H1 (cell line): ENCODE data around the gene PTCH1. TPM values are rescaled to one million over a fixed set of nuclear protein-coding genes. Genes with fewer than 3 reads are reported as not detected.

Experiments
- CTCF ChIA-PET: fragments of 300-600 bp; sonication (Branson Sonifier 250); formaldehyde crosslinking; loops from one replicate; lab custom pipeline; 2021; ENCODE audit not compliant: partially characterized antibody; lab: Charles Lee
- POLR2A ChIA-PET: fragments of 300-600 bp; sonication (Branson Sonifier 250); formaldehyde crosslinking; loops from one replicate; lab custom pipeline; 2021; ENCODE audit warnings: inconsistent platforms; ENCODE audit not compliant: partially characterized antibody; lab: Charles Lee
- DNase-seq, 2 experiments: peaks; one replicate each; pipeline versions ENCODE4 v3.0.0 to v3.0.0-alpha.2; 2010 to 2022; ENCODE audit warnings: low spot score in 2 of 2, low read depth in 1 of 2, mixed read lengths in 1 of 2
- FAIRE-seq: peaks from 2 replicates; lab custom pipeline; 2011; peaks lifted over from hg19 to GRCh38; lab: Jason Lieb, UNC
- H2AFZ ChIP-seq: 2 replicates; pipeline ENCODE4 v1.8.1; 2012; ENCODE audit warnings: low read length, inconsistent platforms
- H2AK5ac ChIP-seq: 2 replicates; pipeline ENCODE4 v1.6.1; 2013; ENCODE audit warnings: low read depth, low read length
- H2BK120ac ChIP-seq: replicated peaks from 2 replicates; pipeline ENCODE3; 2013; ENCODE audit warnings: low read depth, low read length, inconsistent platforms
- H2BK12ac ChIP-seq: 2 replicates; pipeline ENCODE4 v1.6.1; 2013; ENCODE audit warnings: low read depth, low read length
- H2BK15ac ChIP-seq: 2 replicates; pipeline ENCODE4 v1.6.1; 2013; ENCODE audit warnings: low read length
- H2BK20ac ChIP-seq: 2 replicates; pipeline ENCODE4 v1.6.1; 2013; ENCODE audit warnings: low read length
- H2BK5ac ChIP-seq: 2 replicates; pipeline ENCODE4 v1.6.1; 2013; ENCODE audit warnings: low read depth, low read length
- H3K14ac ChIP-seq: 2 replicates; pipeline ENCODE4 v1.6.1; 2013; ENCODE audit warnings: inconsistent platforms; ENCODE audit not compliant: insufficient read length
- H3K18ac ChIP-seq: 2 replicates; pipeline ENCODE4 v1.6.1; 2013; ENCODE audit warnings: low read length; ENCODE audit errors: extremely low read depth
- H3K23ac ChIP-seq: 2 replicates; pipeline ENCODE4 v1.6.1; 2013; ENCODE audit warnings: inconsistent platforms; ENCODE audit not compliant: insufficient read length
- H3K23me2 ChIP-seq: 2 replicates; pipeline ENCODE4 v1.6.1; 2013; ENCODE audit warnings: low read depth, low read length
- H3K27ac ChIP-seq: 2 replicates; pipeline ENCODE4 v1.6.1; 2011; ENCODE audit warnings: low read depth, low read length, inconsistent platforms
- H3K27me3 ChIP-seq, 4 experiments: replicated peaks in 1 of 4; 1 replicate in 1 of 4; 2 replicates in 3 of 4; pipeline versions ENCODE4 v1.6.1 to v1.8.1; 2011 to 2013; ENCODE audit warnings: low read length in 3 of 4, mild to moderate bottlenecking in 3 of 4, inconsistent platforms in 2 of 4, mixed read lengths in 2 of 4, moderate library complexity in 1 of 4; ENCODE audit not compliant: control insufficient read depth in 3 of 4, insufficient read depth in 3 of 4; ENCODE audit errors: extremely low read depth in 1 of 4
- H3K36me3 ChIP-seq, 4 experiments: 2 replicates each; pipeline versions ENCODE4 v1.6.1 to v1.8.1; 2011 to 2013; ENCODE audit warnings: mild to moderate bottlenecking in 4 of 4, low read length in 3 of 4, moderate library complexity in 2 of 4, control low read depth in 1 of 4, inconsistent platforms in 1 of 4; ENCODE audit not compliant: insufficient read depth in 4 of 4, control insufficient read depth in 2 of 4
- H3K4ac ChIP-seq: replicated peaks from 2 replicates; pipeline ENCODE3; 2013; ENCODE audit warnings: low read length, low read depth, mixed read lengths, inconsistent platforms; ENCODE audit not compliant: insufficient read length
- H3K4me1 ChIP-seq, 4 experiments: replicated peaks in 1 of 4; 1 replicate in 1 of 4; 2 replicates in 3 of 4; pipeline versions ENCODE4 v1.6.1 to v1.8.1; 2011 to 2013; ENCODE audit warnings: low read length in 3 of 4, inconsistent platforms in 2 of 4, mixed read lengths in 1 of 4; ENCODE audit not compliant: insufficient read depth in 4 of 4, control insufficient read depth in 3 of 4
- H3K4me2 ChIP-seq, 2 experiments: 2 replicates each; pipeline versions ENCODE4 v1.6.1 to v1.8.1; 2011 to 2013; ENCODE audit warnings: low read depth in 2 of 2, low read length in 2 of 2, control low read depth in 1 of 2, inconsistent platforms in 1 of 2, mild to moderate bottlenecking in 1 of 2; ENCODE audit not compliant: insufficient read depth in 1 of 2
- H3K4me3 ChIP-seq, 4 experiments: fragments of 200-600, 300-600 bp in 1 of 4; sonication (generic), shearing (Covaris generic), sonication (Bioruptor Twin) in 1 of 4; 2 replicates each; pipeline versions ENCODE4 v1.5.1 to v1.8.1; 2011 to 2016; ENCODE audit warnings: low read length in 4 of 4, low read depth in 3 of 4, control low read depth in 2 of 4, inconsistent platforms in 2 of 4, mild to moderate bottlenecking in 2 of 4, mixed read lengths in 1 of 4, moderate library complexity in 1 of 4; ENCODE audit not compliant: insufficient read depth in 2 of 4; ENCODE audit errors: extremely low read depth in 1 of 4
- H3K56ac ChIP-seq: replicated peaks from 2 replicates; pipeline ENCODE3; 2013; ENCODE audit warnings: low read depth, mild to moderate bottlenecking, mixed read lengths, low read length, inconsistent platforms; ENCODE audit not compliant: insufficient read length
- H3K79me1 ChIP-seq: 2 replicates; pipeline ENCODE4 v1.6.1; 2013; ENCODE audit warnings: low read depth, low read length, control low read depth
- H3K79me2 ChIP-seq, 2 experiments: 2 replicates each; pipeline versions ENCODE4 v1.6.1 to v1.8.1; 2012 to 2013; ENCODE audit warnings: low read length in 2 of 2, mild to moderate bottlenecking in 2 of 2, inconsistent platforms in 1 of 2; ENCODE audit not compliant: insufficient read depth in 2 of 2, control insufficient read depth in 1 of 2
- H3K9ac ChIP-seq, 4 experiments: replicated peaks in 1 of 4; 1 replicate in 1 of 4; 2 replicates in 3 of 4; pipeline versions ENCODE4 v1.6.1 to v1.8.1; 2011 to 2013; ENCODE audit warnings: low read depth in 3 of 4, low read length in 3 of 4, control low read depth in 2 of 4, mild to moderate bottlenecking in 2 of 4, moderate library complexity in 2 of 4, inconsistent platforms in 1 of 4; ENCODE audit errors: extremely low read depth in 1 of 4
- H3K9me3 ChIP-seq, 2 experiments: 2 replicates each; pipeline versions ENCODE4 v1.6.1 to v1.8.1; 2012 to 2013; ENCODE audit warnings: mild to moderate bottlenecking in 2 of 2, moderate library complexity in 2 of 2, control low read depth in 1 of 2, inconsistent platforms in 1 of 2, low read depth in 1 of 2, low read length in 1 of 2, mixed read lengths in 1 of 2; ENCODE audit not compliant: insufficient read depth in 2 of 2
- H4K20me1 ChIP-seq, 2 experiments: replicated peaks in 1 of 2; 2 replicates each; pipeline versions ENCODE3 to v1.8.1; 2011 to 2013; ENCODE audit warnings: inconsistent platforms in 2 of 2, low read length in 2 of 2, mild to moderate bottlenecking in 1 of 2; ENCODE audit not compliant: insufficient read depth in 2 of 2, control insufficient read depth in 1 of 2
- H4K5ac ChIP-seq: 2 replicates; pipeline ENCODE4 v1.6.1; 2013; ENCODE audit warnings: low read length, low read depth, mixed read lengths, inconsistent platforms; ENCODE audit not compliant: insufficient read length
- H4K8ac ChIP-seq: 2 replicates; pipeline ENCODE4 v1.8.0; 2013; ENCODE audit warnings: mild to moderate bottlenecking, moderate library complexity, low read length, inconsistent platforms; ENCODE audit not compliant: insufficient read depth; ENCODE audit errors: extremely low read depth
- H4K91ac ChIP-seq: replicated peaks from 2 replicates; pipeline ENCODE3; 2013; ENCODE audit warnings: low read length, mixed read lengths, inconsistent platforms; ENCODE audit not compliant: insufficient read length
- ATF3 ChIP-seq: IDR thresholded peaks from 2 replicates; pipeline ENCODE4 v1.6.1; 2011; ENCODE audit warnings: low read depth, mild to moderate bottlenecking, low read length; ENCODE audit not compliant: insufficient read depth
- CEBPB ChIP-seq: IDR thresholded peaks from 2 replicates; pipeline ENCODE4 v1.6.1; 2012; ENCODE audit warnings: low read depth, low read length
- GABPA ChIP-seq: IDR thresholded peaks from 2 replicates; pipeline ENCODE4 v1.6.1; 2011; ENCODE audit warnings: mild to moderate bottlenecking, low read length, moderate library complexity, borderline replicate concordance; ENCODE audit not compliant: insufficient read depth
- MAX ChIP-seq: IDR thresholded peaks from 2 replicates; pipeline ENCODE4 v1.6.1; 2012; ENCODE audit warnings: inconsistent platforms
- POLR2A ChIP-seq, 2 experiments: IDR thresholded peaks; 1 replicate in 1 of 2; 2 replicates in 1 of 2; pipeline ENCODE4 v1.6.1; 2011; ENCODE audit warnings: low read depth in 2 of 2, low read length in 2 of 2, mild to moderate bottlenecking in 2 of 2; ENCODE audit errors: control extremely low read depth in 1 of 2
- SIRT6 ChIP-seq: IDR thresholded peaks from one replicate; pipeline ENCODE4 v1.7.1; 2012; ENCODE audit warnings: low read length, inconsistent platforms
- SP4 ChIP-seq: IDR thresholded peaks from 2 replicates; pipeline ENCODE4 v1.6.1; 2012; ENCODE audit warnings: low read length, inconsistent platforms
- WGBS, 2 experiments: shearing (Covaris generic) in 1 of 2; methylation state at CpG; one replicate each; pipeline versions ENCODE4 v1.1.6 to v1.1.7; 2013 to 2015; ENCODE audit warnings: low lambda C conversion rate in 2 of 2, mixed read lengths in 2 of 2, inconsistent platforms in 1 of 2, low coverage in 1 of 2, missing lambda C conversion rate in 1 of 2; ENCODE audit not compliant: insufficient replicate concordance in 2 of 2, insufficient coverage in 1 of 2, insufficient read length in 1 of 2; ENCODE audit errors: extremely low coverage in 1 of 2, missing lambda C conversion rate in 1 of 2; 5-methylcytosine and 5-hydroxymethylcytosine counted together
- polyA plus RNA-seq, 7 experiments: library from polyadenylated mRNA; depleted of rRNA in 3 of 7; stranded (reverse) in 5 of 7; unstranded in 2 of 7; fragments of >200 nt in 5 of 7; fragments of 200-250 nt in 2 of 7; gene quantifications; 1 replicate in 5 of 7; 2 replicates in 1 of 7; 4 replicates in 1 of 7; pipeline versions ENCODE4 v1.2.1 to v1.2.3, GENCODE V29; 2011 to 2013; ENCODE audit warnings: missing spikeins in 2 of 7, mixed read lengths in 2 of 7
- total RNA-seq: library from RNA; stranded (reverse); fragmentation: NEBNext Ultra II Directional; extraction: Animal tissue kit (Norgen Biotek cat#: 25700); gene quantifications from 2 replicates; pipeline ENCODE4 v1.2.1, GENCODE V29; 2021

The PTCH1 gene
- total and polyA plus RNA-seq, 2 of the 8 experiments (the other 6 are each of a cell fraction or from before 2014, with no cell fraction given), result 6.4 to 34.1 TPM

- no peak overlapping the region for H2BK20ac ChIP-seq
- DNase-seq (no peak), FAIRE-seq (no peak)
- H2BK12ac ChIP-seq, result no peak overlapping the region
- H3K56ac ChIP-seq, result no peak overlapping the region
- H4K91ac ChIP-seq, result no peak overlapping the region
- no peak overlapping the region for H2BK120ac ChIP-seq
- H3K79me1 ChIP-seq, result no peaks in the 10 kb centered on the region; the same call in 1 of the 2 replicates
- no peak overlapping the region for H3K14ac ChIP-seq
- no peak overlapping the region for H3K27ac ChIP-seq
- no peaks in the 10 kb centered on the region for H3K23me2 ChIP-seq
- H4K5ac ChIP-seq, result no peak overlapping the region
- POLR2A ChIA-PET, result interaction anchor here (1.0 kb wide), 1 partner anchor 22 kb away, joined by 3 read pairs; no protein-coding TSS in a partner anchor
- no peak overlapping the region for H2BK15ac ChIP-seq
- H3K4me2 ChIP-seq, result peak overlapping the region; percentile 47 to 63; a peak in 2 of 4 replicates
- peaks cover 4 to 78% (median 24%) of the 10 kb centered on the region in 4 experiments; a peak in 6 of 8 replicates for H3K36me3 ChIP-seq
- 0 out of 2 replicates have a peak overlapping the region, but pooled peaks have one; percentile 45 for H2AK5ac ChIP-seq
- no peaks in the 10 kb centered on the region for H3K79me2 ChIP-seq
- no peak overlapping the region for H2AFZ ChIP-seq
- no peak for TF ChIP-seq SP4
- TF ChIP-seq GABPA, result no peak
- TF ChIP-seq CEBPB, result no peak
- TF ChIP-seq SIRT6, result no peak
- TF ChIP-seq MAX, result no peak
- TF ChIP-seq POLR2A (IDR thresholded peaks at IDR 0.05; ENCODE audit: control extremely low read depth in 1 of 2, low read depth in 2 of 2, low read length in 2 of 2), result no peak
- TF ChIP-seq ATF3, result no peak
- peaks cover 4 to 16% (median 8%) of the 10 kb centered on the region in 4 experiments for H3K4me1 ChIP-seq
- no peak overlapping the region for H3K9ac ChIP-seq
- H3K23ac ChIP-seq, result no peak overlapping the region
- H2BK5ac ChIP-seq, result no peak overlapping the region
- H3K9me3 ChIP-seq, result no peaks in the 10 kb centered on the region
- CTCF ChIA-PET, result interaction anchor here (0.9 to 1.2 kb wide), 3 partner anchors 9 to 274 kb away, joined by 3 to 6 read pairs (median 3); no protein-coding TSS in a partner anchor
- no peak overlapping the region for H3K4ac ChIP-seq
- no peaks in the 10 kb centered on the region for H3K27me3 ChIP-seq
- H3K18ac ChIP-seq, result no peak overlapping the region
- no peak overlapping the region for H4K8ac ChIP-seq
- WGBS, 2 experiments, result 90% methylated on average over 17 of the region's 17 CpGs; no CpG with 5 or more reads in 1 of the 2 experiments
- peaks cover 0 to 3% of the 10 kb centered on the region in 2 experiments for H4K20me1 ChIP-seq
- no peak overlapping the region for H3K4me3 ChIP-seq
Observed at GRCh38 chr9:95461448-95462248, 55.1 kb downstream of the PTCH1 start.
